ACC112 (cell line): ENCODE measurements around the gene MYL4.
"Not testable (repeated sequence)": the region's sequence is repeated elsewhere in the genome, so short reads cannot be mapped to it uniquely, and the experiment has no call there.

Experiments used
- H2AFZ ChIP-seq: fragments of 200-600 bp; sonication (generic); one replicate; pipeline ENCODE4 v1.6.0; 2017; ENCODE audit warnings: antibody characterized with exemption, low read length; ENCODE audit not compliant: unreplicated experiment
- H3K27ac ChIP-seq: fragments of 200-600 bp; sonication (generic); 2 replicates; pipeline ENCODE4 v1.5.1; 2014; ENCODE audit warnings: low read depth, mild to moderate bottlenecking, antibody characterized with exemption, low read length, moderate library complexity
- H3K27me3 ChIP-seq: fragments of 200-600 bp; sonication (generic); 2 replicates; pipeline ENCODE4 v1.6.1; 2014; ENCODE audit warnings: mild to moderate bottlenecking, antibody characterized with exemption, low read length, moderate library complexity, mixed read lengths; ENCODE audit not compliant: insufficient read depth
- H3K36me3 ChIP-seq: fragments of 200-600 bp; sonication (generic); 2 replicates; pipeline ENCODE4 v1.6.1; 2016; ENCODE audit warnings: mild to moderate bottlenecking, antibody characterized with exemption, low read length, moderate library complexity, mixed read lengths; ENCODE audit not compliant: insufficient read depth
- H3K4me1 ChIP-seq: fragments of 200-600 bp; sonication (generic); one replicate; pipeline ENCODE4 v1.6.1; 2016; ENCODE audit warnings: low read length, mixed read lengths; ENCODE audit not compliant: insufficient read depth, unreplicated experiment, control insufficient read depth
- H3K4me3 ChIP-seq: fragments of 200-600 bp; sonication (generic); 2 replicates; pipeline ENCODE4 v1.5.1; 2014; ENCODE audit warnings: mild to moderate bottlenecking, low read depth, low read length
- H3K79me2 ChIP-seq: fragments of 200-600 bp; sonication (generic); one replicate; pipeline ENCODE4 v1.6.0; 2016; ENCODE audit warnings: low read length; ENCODE audit not compliant: control insufficient read depth, unreplicated experiment, insufficient read depth

Gene MYL4

DNA sequence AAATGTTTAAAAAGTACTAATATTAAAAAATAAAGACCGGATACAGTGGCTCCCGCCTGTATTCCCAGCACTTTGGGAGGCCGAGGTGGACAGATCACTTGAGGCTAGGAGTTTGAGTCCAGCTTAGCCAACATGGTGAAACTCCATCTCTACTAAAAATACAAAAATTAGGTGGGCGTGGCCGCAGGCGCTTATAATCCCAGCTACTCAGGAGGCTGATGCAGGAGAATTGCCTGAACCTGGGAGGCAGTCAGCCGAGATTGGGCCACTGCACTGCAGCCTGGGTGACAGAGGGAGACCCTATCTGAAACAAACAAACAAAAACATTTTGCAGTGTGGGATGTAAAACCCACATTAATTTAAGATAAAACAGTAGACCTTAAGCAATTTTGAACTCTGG lies 31.9 kb upstream of the MYL4 start:
- H2AFZ ChIP-seq: no peak overlapping the region
- H3K4me3 ChIP-seq: no peak overlapping the region
- H3K4me1 ChIP-seq: peaks cover 4% of the 10 kb centered on the region
- H3K27ac ChIP-seq: no peak overlapping the region
- H3K27me3 ChIP-seq: no peaks in the 10 kb centered on the region
- peaks cover 35% of the 10 kb centered on the region for H3K36me3 ChIP-seq
- H3K79me2 ChIP-seq: peaks cover 93% of the 10 kb centered on the region

DNA sequence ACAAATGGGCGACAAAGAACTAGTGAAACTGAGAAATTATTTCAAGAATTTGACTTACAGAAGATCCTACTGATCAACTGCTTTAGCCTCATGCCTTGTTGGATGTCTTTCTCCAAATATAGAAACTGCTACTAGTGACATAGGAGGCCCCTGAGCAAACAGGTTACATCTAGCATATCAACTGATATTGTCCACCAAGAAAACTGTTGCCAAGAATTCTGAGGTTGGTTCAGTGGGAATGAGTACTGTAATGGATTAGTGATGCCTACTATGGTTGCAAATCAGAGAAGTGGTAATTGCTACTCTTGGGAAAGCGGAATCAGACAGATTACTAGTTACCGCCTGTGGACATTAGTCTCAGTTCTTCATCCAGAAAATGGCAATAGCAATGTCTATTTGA lies 30.0 kb upstream of the MYL4 start:
- Histone ChIP-seq H3K27ac (no peak overlapping the region), H2AFZ (no peak overlapping the region), H3K4me1 (peaks cover 9% of the 10 kb centered on the region), H3K79me2 (peaks cover 98% of the 10 kb centered on the region), H3K4me3 (no peak overlapping the region), H3K27me3 (no peaks in the 10 kb centered on the region), H3K36me3 (peaks cover 33% of the 10 kb centered on the region)

DNA sequence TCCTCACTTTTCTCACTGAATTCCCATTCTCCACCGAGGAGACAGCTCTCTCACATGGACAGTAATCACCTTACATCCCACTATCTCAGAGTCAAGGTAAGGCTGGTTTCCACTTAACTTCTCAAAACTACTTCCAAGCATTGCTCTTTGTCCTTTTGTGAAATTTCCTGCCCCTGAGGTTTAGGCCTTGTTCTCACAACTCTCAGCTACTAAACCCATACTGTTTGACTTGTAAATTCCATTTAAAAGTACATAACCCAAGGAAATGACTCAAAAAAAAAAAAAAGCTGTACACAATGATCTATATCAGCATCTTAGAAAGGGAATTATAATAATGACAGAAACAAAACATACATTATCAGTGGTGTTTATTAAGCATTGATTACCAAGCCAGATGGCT lies 28.8 kb upstream of the MYL4 start:
- Histone ChIP-seq H3K27ac (no peak overlapping the region), H3K79me2 (peaks cover 98% of the 10 kb centered on the region), H2AFZ (no peak overlapping the region), H3K27me3 (no peaks in the 10 kb centered on the region), H3K36me3 (peaks cover 31% of the 10 kb centered on the region; the same call in 1 of the 2 replicates), H3K4me3 (no peak overlapping the region), H3K4me1 (peaks cover 15% of the 10 kb centered on the region)

- H3K79me2 ChIP-seq: peaks cover 98% of the 10 kb centered on the region
- H3K27ac ChIP-seq, H2AFZ ChIP-seq, H3K27me3 ChIP-seq, H3K4me3 ChIP-seq: not testable (repeated sequence)
- peaks cover 28% of the 10 kb centered on the region; the same call in 1 of the 2 replicates for H3K36me3 ChIP-seq
- H3K4me1 ChIP-seq: peaks cover 19% of the 10 kb centered on the region
Observed at GRCh38 chr17:47180988-47181387, 28.2 kb upstream of the MYL4 start.

GRCh38 chr17:47184681-47185080 lies 24.5 kb upstream of the MYL4 start:
- H3K4me1 ChIP-seq: peaks cover 26% of the 10 kb centered on the region
- no peak overlapping the region for H2AFZ ChIP-seq
- peaks cover 9% of the 10 kb centered on the region; the same call in 1 of the 2 replicates for H3K36me3 ChIP-seq
- peaks cover 92% of the 10 kb centered on the region for H3K79me2 ChIP-seq
- no peak overlapping the region for H3K27ac ChIP-seq
- no peaks in the 10 kb centered on the region for H3K27me3 ChIP-seq
- peak overlapping the region; percentile 39 for H3K4me3 ChIP-seq

DNA sequence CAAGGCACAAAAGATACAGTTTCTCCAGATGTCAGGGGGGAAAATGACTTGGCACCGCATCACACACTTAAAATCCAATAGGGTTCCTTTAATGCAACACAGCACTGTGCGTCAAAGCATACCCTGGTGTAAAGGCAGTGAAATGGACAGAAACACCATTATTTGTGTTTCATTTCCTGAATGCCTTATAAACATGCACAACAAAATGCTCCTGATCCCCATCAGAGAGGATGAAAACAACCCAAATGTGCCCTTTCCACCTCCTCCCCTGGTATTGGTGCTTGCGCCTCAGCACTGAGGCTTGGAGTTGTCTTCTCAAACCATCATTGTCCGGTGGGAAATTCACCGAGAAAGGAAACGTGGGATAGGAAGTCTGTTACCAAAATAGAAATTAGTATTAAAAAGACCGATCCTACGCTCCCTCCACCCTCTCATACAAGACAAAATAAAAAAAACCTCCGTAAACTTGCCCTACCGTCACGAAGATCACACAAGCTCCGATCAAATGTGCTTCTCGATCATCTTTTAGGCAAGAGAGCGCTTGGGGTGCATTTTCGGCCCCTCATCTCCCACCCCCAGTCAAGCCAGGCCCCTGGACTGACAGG lies 20.8 kb upstream of the MYL4 start:
- H3K4me3 ChIP-seq: peak overlapping the region; percentile 86
- peaks cover 21% of the 10 kb centered on the region for H3K4me1 ChIP-seq
- H2AFZ ChIP-seq: peak overlapping the region; percentile 26
- peaks cover 57% of the 10 kb centered on the region for H3K79me2 ChIP-seq
- peak overlapping the region; percentile 91 for H3K27ac ChIP-seq
- H3K27me3 ChIP-seq: no peaks in the 10 kb centered on the region
- H3K36me3 ChIP-seq: no peaks in the 10 kb centered on the region; the same call in 1 of the 2 replicates

GRCh38 chr17:47188876-47189731 lies 20.0 kb upstream of the MYL4 start, which contains the start of gene CDC27:
CDC27 (minus strand) TSS chr17:47189295; CDS start chr17:47189172, 123 bp downstream.
- Histone ChIP-seq H2AFZ (peak within 1 kb of the TSS; percentile 66), H3K79me2 (peaks cover 50% of the 10 kb centered on the region), H3K27ac (peak within 1 kb of the TSS; percentile 91), H3K4me1 (peaks cover 18% of the 10 kb centered on the region), H3K4me3 (peak within 1 kb of the TSS; percentile 86), H3K27me3 (no peaks in the 10 kb centered on the region), H3K36me3 (no peaks in the 10 kb centered on the region)

DNA sequence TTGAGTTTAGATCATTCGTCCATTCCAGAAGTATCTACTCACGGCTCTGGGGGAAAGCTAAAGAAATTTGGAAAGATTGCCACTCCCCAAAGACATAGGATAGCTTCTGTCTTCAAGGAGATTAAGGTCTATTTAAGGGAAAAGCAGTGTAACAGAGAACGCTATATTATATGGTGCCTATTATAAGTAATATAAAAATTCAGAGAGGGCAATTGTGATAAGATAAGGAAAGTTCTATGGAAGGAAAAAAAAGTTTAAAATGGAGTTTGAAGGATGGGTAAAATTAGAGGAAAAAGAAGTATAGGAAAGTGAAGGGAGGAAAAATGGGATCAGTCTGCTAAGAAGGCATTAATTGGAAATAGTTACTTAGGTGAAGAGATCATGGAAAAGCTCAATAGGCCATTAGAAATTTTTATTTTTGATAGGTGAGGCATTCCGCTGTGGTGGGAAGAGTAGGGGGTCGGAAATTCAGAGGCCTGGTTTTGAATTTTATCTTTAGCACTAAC lies 19.4 kb upstream of the MYL4 start:
- peaks cover 11% of the 10 kb centered on the region for H3K4me1 ChIP-seq
- peak overlapping the region; percentile 66 for H2AFZ ChIP-seq
- peak overlapping the region; percentile 86 for H3K4me3 ChIP-seq
- H3K27ac ChIP-seq: peak overlapping the region; percentile 28
- no peaks in the 10 kb centered on the region for H3K36me3 ChIP-seq
- no peaks in the 10 kb centered on the region for H3K27me3 ChIP-seq
- peaks cover 43% of the 10 kb centered on the region for H3K79me2 ChIP-seq

- no peak overlapping the region for H2AFZ ChIP-seq
- H3K27ac ChIP-seq: no peak overlapping the region
- no peaks in the 10 kb centered on the region for H3K27me3 ChIP-seq
- H3K4me3 ChIP-seq: no peak overlapping the region
- H3K79me2 ChIP-seq: peaks cover 39% of the 10 kb centered on the region
- H3K4me1 ChIP-seq: peaks cover 11% of the 10 kb centered on the region
- H3K36me3 ChIP-seq: no peaks in the 10 kb centered on the region
Observed at GRCh38 chr17:47190243-47190642, 18.9 kb upstream of the MYL4 start.

- no peak overlapping the region for H3K4me3 ChIP-seq
- no peaks in the 10 kb centered on the region for H3K27me3 ChIP-seq
- no peak overlapping the region for H2AFZ ChIP-seq
- no peak overlapping the region for H3K27ac ChIP-seq
- no peaks in the 10 kb centered on the region for H3K36me3 ChIP-seq
- H3K4me1 ChIP-seq: peaks cover 9% of the 10 kb centered on the region
- peaks cover 33% of the 10 kb centered on the region for H3K79me2 ChIP-seq
Observed at GRCh38 chr17:47190770-47191169, 18.4 kb upstream of the MYL4 start.
